PC-9 (cell line): ENCODE data around the gene MGAT1.
"Not testable (repeated sequence)": the region's sequence is repeated elsewhere in the genome, so short reads cannot be mapped to it uniquely, and the experiment has no call there.

Experiments used
- EZH2 ChIP-seq: fragments of 200-600 bp; sonication (generic); IDR thresholded peaks from 2 replicates; pipeline ENCODE4 v1.8.0; 2017; ENCODE audit warnings: antibody characterized with exemption, low read depth
- TF ChIP-seq, protein P1 (sequence below): fragments of 200-600 bp; sonication (generic); conservative IDR thresholded peaks from 2 replicates; pipeline ENCODE4 v1.6.1; 2017; ENCODE audit warnings: mixed run types, antibody characterized with exemption, mild to moderate bottlenecking, moderate library complexity

- TF ChIP-seq, protein P1, sequence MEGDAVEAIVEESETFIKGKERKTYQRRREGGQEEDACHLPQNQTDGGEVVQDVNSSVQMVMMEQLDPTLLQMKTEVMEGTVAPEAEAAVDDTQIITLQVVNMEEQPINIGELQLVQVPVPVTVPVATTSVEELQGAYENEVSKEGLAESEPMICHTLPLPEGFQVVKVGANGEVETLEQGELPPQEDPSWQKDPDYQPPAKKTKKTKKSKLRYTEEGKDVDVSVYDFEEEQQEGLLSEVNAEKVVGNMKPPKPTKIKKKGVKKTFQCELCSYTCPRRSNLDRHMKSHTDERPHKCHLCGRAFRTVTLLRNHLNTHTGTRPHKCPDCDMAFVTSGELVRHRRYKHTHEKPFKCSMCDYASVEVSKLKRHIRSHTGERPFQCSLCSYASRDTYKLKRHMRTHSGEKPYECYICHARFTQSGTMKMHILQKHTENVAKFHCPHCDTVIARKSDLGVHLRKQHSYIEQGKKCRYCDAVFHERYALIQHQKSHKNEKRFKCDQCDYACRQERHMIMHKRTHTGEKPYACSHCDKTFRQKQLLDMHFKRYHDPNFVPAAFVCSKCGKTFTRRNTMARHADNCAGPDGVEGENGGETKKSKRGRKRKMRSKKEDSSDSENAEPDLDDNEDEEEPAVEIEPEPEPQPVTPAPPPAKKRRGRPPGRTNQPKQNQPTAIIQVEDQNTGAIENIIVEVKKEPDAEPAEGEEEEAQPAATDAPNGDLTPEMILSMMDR: not testable (repeated sequence)
- TF ChIP-seq EZH2: not testable (repeated sequence)
Observed at GRCh38 chr5:180781900-180782326, 20.7 kb downstream of the MGAT1 start.
